ENCODE results near the gene RPAIN. TPM values are rescaled to one million over a fixed set of nuclear protein-coding genes. Genes with fewer than 3 reads are reported as not detected.

The RPAIN gene
- total and polyA plus RNA-seq, 2 donors (not counting 3 experiments of a cell fraction or from before 2014, with no cell fraction given), result 39.3 to 55.9 TPM

- FAIRE-seq, result no peak
- peaks cover 6 to 29% of the 10 kb centered on the region in 2 experiments for H3K36me3 ChIP-seq (ENCODE audit: control insufficient read depth in 2 of 2, extremely low read depth in 1 of 2, insufficient read depth in 2 of 2, low read length in 2 of 2)
- POLR2A ChIA-PET, result no interaction called here
Observed at GRCh38 chr17:5443728-5444127, 23.7 kb downstream of the RPAIN start.

GRCh38 chr17:5444209-5444608 lies 24.2 kb downstream of the RPAIN start:
- dilution Hi-C loops (cut with MboI; ENCODE audit: extremely low pct_ligation_motif_present, low sequenced_read_pairs), result no loop called here

More at GRCh38 chr17:5443728-5444127, 23.7 kb downstream of the RPAIN start:
- H2AFZ ChIP-seq (ENCODE audit: low read depth, low read length), result no peak overlapping the region
- H3K9ac ChIP-seq (replicated peaks; ENCODE audit: extremely low read depth, insufficient read depth, low read length), result no peak overlapping the region
- no peaks in the 10 kb centered on the region for H3K27me3 ChIP-seq (ENCODE audit: control insufficient read depth in 2 of 2, insufficient read depth in 2 of 2, low read length in 2 of 2)
- dilution Hi-C loops (cut with MboI; ENCODE audit: extremely low pct_ligation_motif_present, low sequenced_read_pairs) (no loop called here), intact Hi-C loops (cut with micrococcal nuclease) (no loop called here)
- DNase-seq (ENCODE audit: low read depth, low spot score), result no peak
- no peak overlapping the region for H3K4me2 ChIP-seq (ENCODE audit: insufficient read depth, low read length)
- H3K4me1 ChIP-seq (ENCODE audit: control insufficient read depth, extremely low read depth, insufficient read depth, low read length), result peaks cover 3% of the 10 kb centered on the region
- BruUV-seq (replicated peaks), result no TSS peak
- H3K9me3 ChIP-seq (replicated peaks; ENCODE audit: control insufficient read depth, insufficient read depth, low read length), result no peaks in the 10 kb centered on the region
- TF ChIP-seq, protein P1, sequence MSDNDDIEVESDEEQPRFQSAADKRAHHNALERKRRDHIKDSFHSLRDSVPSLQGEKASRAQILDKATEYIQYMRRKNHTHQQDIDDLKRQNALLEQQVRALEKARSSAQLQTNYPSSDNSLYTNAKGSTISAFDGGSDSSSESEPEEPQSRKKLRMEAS (IDR thresholded peaks at IDR 0.05; ENCODE audit: insufficient read depth, insufficient read length), result no peak
- TF ChIP-seq JUN (IDR thresholded peaks at IDR 0.05; ENCODE audit: borderline replicate concordance, insufficient read depth, insufficient read length, low read depth), result no peak
- no peak overlapping the region for H3K27ac ChIP-seq (ENCODE audit: insufficient read depth, low read depth, low read length)
- H4K20me1 ChIP-seq (replicated peaks; ENCODE audit: control insufficient read depth, extremely low read depth, insufficient read depth, low read length), result no peaks in the 10 kb centered on the region
- no peaks in the 10 kb centered on the region for H3K9me1 ChIP-seq (replicated peaks; ENCODE audit: control insufficient read depth, extremely low read depth, insufficient read depth, low read length)
- peaks cover 2% of the 10 kb centered on the region for H3K79me2 ChIP-seq (ENCODE audit: control insufficient read depth, insufficient read depth, low read length)
- no peak overlapping the region for H3K4me3 ChIP-seq (replicated peaks in 1 of 3; ENCODE audit: insufficient read depth in 1 of 3, low read depth in 1 of 3, low read length in 3 of 3)
- CTCF ChIA-PET, result no interaction called here

More at GRCh38 chr17:5444209-5444608, 24.2 kb downstream of the RPAIN start:
- TF ChIP-seq, protein P1 (IDR thresholded peaks at IDR 0.05; ENCODE audit: insufficient read depth, insufficient read length), result no peak
- TF ChIP-seq JUN (IDR thresholded peaks at IDR 0.05; ENCODE audit: borderline replicate concordance, insufficient read depth, insufficient read length, low read depth) (no peak), POLR2A (IDR thresholded peaks at IDR 0.05; ENCODE audit: low read depth, low read length) (no peak), GATA2 (IDR thresholded peaks at IDR 0.05; ENCODE audit: insufficient read depth, insufficient read length, low read depth, low read length) (no peak), CTCF (IDR thresholded peaks at IDR 0.05; ENCODE audit: extremely low read depth in 1 of 2, insufficient read depth in 1 of 2, low read depth in 1 of 2, low read length in 2 of 2) (no peak), FOS (IDR thresholded peaks at IDR 0.05; ENCODE audit: borderline replicate concordance, insufficient read depth, low read length) (no peak), EZH2 (IDR thresholded peaks at IDR 0.05; ENCODE audit: borderline replicate concordance, low read depth, low read length, severe bottlenecking) (no peak), POLR2AphosphoS5 (IDR thresholded peaks at IDR 0.05; ENCODE audit: insufficient read depth, low read depth, low read length) (no peak), MYC (IDR thresholded peaks at IDR 0.05; ENCODE audit: low read depth, low read length) (no peak)
- Histone ChIP-seq H3K4me2 (ENCODE audit: insufficient read depth, low read length) (no peak overlapping the region), H3K9ac (replicated peaks; ENCODE audit: extremely low read depth, insufficient read depth, low read length) (no peak overlapping the region), H3K4me3 (replicated peaks in 1 of 3; ENCODE audit: insufficient read depth in 1 of 3, low read depth in 1 of 3, low read length in 3 of 3) (no peak overlapping the region), H3K9me1 (replicated peaks; ENCODE audit: control insufficient read depth, extremely low read depth, insufficient read depth, low read length) (no peaks in the 10 kb centered on the region), H4K20me1 (replicated peaks; ENCODE audit: control insufficient read depth, extremely low read depth, insufficient read depth, low read length) (no peaks in the 10 kb centered on the region), H3K27me3 (ENCODE audit: control insufficient read depth in 2 of 2, insufficient read depth in 2 of 2, low read length in 2 of 2) (no peaks in the 10 kb centered on the region), H3K4me1 (ENCODE audit: control insufficient read depth, extremely low read depth, insufficient read depth, low read length) (peaks cover 3% of the 10 kb centered on the region), H3K79me2 (ENCODE audit: control insufficient read depth, insufficient read depth, low read length) (no peaks in the 10 kb centered on the region), H3K27ac (ENCODE audit: insufficient read depth, low read depth, low read length) (no peak overlapping the region), H3K36me3 (ENCODE audit: control insufficient read depth in 2 of 2, extremely low read depth in 1 of 2, insufficient read depth in 2 of 2, low read length in 2 of 2) (peaks cover 7 to 29% of the 10 kb centered on the region in 2 experiments), H3K9me3 (replicated peaks; ENCODE audit: control insufficient read depth, insufficient read depth, low read length) (no peaks in the 10 kb centered on the region), H2AFZ (ENCODE audit: low read depth, low read length) (no peak overlapping the region)
- CTCF ChIA-PET, result no interaction called here
- BruUV-seq (replicated peaks), result no TSS peak
- FAIRE-seq, result no peak
- DNase-seq (ENCODE audit: low read depth, low spot score), result no peak
- intact Hi-C loops (cut with micrococcal nuclease), result no loop called here
- POLR2A ChIA-PET, result no interaction called here
